Stimulated activated CD8-positive, alpha-beta memory T cell treated with anti-CD3 and anti-CD28 coated beads, Interleukin-15, amount 100 ng/mL, for 4 hours (primary cell): ENCODE data around the gene WIPF3.

Source experiments
- DNase-seq, 2 donors: peaks; one replicate each; pipeline ENCODE4 v3.0.0-alpha.2; 2020; ENCODE audit warnings: low read depth in 2 of 2

WIPF3 gene

DNA sequence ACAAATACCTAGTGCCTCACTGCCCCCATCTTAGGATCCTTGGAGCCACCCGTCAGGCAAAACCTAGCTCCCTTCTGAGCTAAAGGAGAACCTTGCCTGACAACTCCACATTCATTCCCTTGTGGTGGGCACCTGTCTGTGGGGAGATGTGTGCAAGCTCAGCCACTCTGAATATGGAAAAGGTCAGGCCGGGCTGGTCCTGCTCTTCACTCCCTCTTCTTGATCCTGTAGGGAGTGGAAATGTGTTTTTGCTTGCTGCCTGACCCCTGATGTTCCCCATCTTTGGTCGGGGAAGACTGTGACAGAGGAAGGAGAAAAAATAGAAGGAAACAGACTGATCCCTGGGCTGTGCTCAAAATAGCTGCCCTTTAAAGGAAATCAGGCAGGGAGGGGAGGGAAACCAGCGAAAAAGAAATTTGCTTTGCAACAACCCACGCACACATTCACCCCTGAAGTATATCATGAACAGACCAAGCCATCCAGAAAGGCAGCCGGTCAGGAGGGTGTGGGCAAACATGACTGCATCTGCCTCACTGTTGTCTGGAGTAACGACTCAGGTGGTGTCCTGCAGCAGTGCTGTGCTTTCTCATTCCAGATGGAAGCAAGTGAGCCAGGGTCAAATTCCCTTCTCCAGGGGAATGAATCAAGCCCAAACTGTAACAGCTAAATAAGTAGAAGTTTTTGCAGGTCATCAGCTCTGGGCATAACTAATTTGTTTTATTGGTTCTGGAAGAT is 109.3 kb downstream of the WIPF3 start:
- no peak for DNase-seq

DNA sequence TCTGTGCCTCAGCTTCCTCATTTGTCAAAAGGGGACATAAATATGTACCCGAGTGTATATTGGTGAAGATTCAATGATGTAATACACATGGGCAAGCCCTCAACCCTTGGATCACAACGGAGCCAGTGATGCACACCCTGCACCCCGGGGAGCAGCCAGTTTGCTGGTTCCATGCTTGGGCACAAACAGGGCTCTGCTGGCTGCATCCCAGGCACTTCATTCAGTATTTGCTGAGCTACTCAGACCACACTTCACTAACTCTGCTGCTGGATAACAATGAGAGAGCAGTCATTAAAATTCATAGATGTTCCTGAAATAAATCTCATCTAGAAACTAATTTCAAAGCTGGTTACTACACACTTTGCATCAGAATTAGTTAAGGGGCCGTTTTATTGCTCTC is 111.3 kb downstream of the WIPF3 start:
- no peak for DNase-seq

DNA sequence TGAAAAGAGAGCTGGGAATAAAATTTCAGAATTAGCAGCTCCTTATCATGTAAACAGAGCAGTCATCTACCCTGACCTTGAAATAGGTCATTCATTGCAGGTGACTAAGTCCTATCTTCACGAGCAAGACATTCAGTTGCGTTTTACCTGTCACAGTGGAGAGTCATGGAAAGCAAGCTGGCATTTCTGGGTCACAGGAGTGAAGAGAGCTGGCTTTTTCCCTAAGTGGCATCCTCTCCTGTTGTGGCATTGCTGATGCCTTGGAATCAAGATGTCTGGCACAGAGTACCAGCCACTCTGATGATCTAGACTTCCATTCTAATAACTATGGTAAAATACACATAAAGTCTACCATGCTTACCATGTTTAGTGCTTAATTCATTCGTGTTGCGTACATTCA is 112.5 kb downstream of the WIPF3 start:
- no peak for DNase-seq

DNA sequence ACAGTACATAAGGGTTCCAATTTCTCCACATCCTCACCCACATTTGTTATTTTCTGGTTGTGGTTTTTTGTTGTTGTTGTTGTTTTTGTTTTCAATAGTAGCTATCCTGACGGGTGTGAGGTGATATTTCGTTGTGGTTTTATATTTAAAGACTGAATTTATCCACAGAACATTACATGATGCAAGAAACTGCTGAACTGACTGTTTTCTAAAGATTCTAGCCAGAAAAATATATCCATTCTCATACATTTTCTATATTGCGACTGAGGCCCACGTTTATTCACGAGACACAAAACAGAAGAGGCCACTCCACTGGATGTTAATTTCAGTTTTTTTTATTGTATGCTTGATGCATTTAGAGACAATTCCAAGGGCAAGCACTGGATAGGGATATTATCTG is 113.5 kb downstream of the WIPF3 start:
- DNase-seq: no peak

DNA sequence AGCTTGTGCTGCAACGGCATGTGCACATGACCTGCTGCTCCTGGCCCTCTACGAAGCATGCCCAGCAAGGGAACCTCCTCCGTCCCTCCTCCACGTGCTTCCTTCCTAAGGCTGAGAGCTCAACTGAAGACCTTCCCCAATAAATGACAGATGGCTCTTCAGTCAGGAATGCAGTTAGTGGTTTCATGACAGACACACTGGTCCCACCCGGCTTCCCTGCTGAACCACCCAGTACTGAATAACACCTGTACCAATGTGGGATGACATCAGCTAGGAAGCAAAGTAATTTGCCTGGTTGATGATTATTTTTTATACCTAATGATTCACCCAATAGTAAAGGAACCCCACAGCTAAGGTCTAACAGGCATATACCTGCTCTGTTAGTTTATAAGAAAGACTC is 114.2 kb downstream of the WIPF3 start:
- DNase-seq: no peak

DNA sequence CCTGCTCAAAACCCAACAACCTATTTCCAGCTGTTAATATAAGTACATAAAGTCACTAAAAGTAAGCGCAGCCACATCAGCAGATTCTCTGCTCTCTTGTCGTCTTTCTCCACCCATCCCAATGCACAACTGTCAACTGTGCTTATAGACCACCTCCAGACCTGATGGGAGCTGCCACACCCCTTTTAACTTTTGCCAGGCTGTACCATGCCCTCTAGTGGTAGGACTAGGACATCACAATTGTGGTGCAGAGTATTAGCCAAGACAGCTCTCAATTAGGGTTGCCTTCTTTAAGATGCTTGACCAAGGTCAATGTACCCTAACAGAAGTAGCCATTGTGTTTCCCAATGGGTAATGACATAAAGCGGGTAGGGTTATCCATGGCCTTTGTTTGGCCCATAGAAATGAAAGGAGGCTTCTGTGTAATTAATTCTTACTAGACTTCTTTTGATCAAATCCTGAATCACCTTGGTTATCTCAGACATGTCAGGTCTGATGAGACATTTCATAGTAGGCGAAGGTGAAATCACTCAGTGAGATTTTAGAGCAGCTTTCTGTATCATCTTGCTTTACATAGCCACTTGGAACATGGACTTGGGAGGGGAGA is 115.2 kb downstream of the WIPF3 start:
- DNase-seq: peak in 1 of 2 donors; percentile 8

DNA sequence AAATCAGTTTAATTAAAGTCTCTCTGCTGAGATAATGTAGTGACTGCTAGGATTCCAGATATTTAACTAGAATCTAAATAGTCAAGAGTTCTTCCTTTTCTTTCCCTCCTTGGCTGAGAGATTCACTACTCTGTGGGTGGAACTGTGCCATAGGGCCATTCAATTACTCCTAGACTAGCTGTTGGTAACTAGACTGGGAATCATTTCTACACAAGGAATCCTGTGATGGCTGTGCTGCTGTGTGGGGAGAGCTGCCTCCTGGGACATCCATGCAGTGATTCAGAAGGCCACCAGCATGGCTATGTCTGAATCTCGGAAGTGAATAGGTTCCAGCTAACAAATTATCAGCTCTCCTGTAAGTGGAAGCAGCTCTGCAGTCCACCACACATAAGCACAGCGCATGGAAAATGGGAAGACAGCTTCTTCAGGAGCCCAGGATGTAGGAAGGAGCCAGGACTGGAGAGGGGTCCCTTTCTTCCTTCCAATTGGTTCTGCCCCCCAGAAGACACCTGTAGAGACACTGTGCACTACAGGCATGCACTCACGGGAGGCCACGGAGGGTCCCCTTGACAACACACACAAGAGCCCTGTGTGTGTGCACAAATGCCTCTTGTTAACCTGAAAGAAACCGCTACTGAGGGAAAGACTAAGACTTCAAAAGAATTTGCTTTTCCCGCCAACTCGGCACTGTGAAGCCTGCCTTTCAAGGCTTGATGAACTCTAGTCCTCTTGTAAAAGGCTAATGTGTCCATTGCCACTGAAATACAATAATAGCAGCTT is 116.8 kb downstream of the WIPF3 start:
- no peak for DNase-seq

DNA sequence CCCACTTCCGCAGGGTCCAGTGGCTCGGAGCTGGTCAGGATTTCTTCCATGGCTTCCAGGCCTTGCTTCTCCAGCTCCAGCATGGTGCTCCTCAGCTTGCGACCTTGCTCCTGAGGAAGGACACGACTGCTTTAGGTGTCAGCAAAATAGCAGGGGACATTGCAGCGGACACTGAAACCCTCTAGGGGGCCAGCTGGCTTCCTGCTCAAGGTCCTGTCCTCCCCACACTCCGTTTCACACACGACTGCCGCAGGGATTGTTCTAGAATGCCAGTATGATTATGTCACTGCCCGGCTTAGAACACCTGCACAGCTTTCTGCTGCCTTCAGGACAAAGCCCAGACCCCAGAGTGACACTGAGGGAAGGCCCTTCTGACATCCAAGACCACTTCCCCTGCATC is 117.7 kb downstream of the WIPF3 start:
- DNase-seq: no peak

DNA sequence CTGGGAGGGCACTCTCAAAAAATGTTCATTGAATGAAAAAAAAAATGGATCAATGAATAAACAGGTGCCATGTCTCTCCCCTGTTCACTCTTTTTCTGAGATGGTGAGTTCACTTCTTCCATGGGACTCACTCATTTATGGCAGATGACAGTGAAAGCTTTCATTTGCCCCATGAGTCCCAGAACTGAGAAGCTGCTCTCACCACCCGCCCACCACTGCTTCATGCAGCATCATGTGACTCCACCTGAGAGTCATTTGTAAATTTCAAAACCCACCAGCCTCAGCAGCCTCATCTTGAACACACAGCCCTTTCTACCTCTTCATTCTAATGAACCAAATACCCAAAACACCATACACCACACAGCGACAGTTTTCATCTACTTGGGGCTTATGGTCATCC is 118.4 kb downstream of the WIPF3 start:
- DNase-seq: no peak

DNA sequence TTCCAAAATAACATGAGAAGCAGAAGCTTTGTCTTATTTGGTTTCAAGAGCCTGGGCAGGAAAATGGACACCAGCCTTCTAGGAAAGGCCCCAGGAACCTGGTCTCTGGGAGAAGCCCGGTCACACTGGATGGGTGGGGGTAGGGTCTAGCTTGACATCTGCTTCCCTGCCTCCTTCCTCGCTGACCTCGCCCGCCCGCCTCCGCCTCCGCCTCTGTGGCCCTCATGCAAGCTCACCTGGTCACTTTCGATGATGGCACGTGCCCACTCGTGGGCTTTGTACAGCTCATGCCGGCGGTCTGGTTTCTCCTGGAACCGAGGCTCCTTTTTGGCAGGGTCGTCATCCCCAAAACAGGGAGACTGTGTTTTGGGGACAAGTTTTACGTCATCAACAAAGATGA is 119.9 kb downstream of the WIPF3 start:
- DNase-seq: no peak

DNA sequence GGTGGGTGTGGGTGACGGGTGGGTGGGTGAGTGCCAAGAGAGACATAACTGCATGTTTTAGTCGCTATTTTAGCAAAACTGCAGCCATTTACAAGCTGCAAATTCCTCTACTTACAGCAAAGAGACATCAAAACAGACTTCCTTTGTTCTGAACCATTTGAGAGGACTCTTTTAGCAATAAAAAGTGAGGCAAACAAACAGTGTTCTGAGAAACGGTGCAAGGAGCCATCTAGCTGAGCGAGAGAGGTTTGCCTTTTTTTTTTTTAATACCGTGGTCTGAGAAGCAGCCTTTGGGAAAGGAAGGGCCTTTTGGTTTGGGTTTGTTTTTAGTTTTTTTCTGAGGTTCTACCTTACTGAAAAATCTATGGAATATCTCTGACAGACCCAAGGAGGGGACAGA is 120.4 kb downstream of the WIPF3 start:
- no peak for DNase-seq

DNA sequence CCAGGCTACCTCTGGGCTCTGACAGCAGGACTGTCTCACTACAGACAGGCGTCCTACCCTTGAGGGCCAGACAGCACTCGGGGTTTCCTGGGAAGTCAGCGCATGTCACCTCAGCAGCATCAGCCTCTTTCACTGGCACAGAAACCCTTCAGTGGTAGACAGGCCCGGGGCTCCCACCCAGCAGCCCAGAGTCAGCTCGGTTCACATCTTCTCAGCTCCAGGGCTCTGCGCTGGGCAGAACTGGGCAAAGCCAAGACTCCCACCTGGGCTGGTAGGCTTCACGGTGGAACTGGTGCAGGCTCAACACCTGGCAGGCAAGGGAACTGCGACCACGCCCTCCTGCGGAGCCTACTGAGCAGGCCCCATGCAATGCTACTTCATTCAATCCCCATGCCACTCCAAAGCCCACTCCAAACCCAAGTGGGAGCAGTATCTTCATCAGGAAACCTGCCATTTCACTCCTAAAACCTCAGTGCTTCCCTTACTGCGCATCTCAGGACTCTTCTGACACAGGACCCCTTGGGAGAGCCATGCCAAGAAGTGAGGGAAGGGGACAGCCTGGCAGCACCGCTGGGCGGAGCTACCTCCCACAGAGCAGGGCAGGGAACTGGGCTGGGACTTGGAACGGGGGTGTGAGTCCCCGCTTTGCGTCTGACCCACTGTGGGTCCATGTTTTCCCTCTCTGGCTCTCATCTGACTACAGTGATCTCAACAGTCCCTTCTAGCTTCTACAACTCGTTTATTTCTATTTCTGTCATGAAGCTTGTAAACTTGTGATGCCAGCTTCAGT is 122.9 kb downstream of the WIPF3 start:
- DNase-seq: no peak

DNA sequence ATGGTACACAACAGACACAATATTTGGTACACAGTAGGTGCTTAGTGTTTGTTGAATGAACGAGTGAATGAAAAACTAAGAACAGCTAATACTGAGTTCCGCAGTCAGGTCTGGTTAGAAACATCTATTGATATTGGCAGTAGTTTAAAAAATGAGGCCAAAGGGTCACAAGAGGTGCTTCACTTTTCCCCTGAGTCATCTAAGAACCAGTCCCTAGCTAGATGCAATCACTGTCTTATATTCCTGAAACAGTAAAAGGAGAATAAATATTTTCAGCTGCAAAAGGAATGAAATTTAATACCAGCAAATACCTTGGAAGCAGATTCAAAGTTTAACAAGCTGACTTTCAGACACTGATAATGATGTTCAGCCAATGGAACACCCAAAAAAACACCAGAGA is 128.8 kb downstream of the WIPF3 start:
- no peak for DNase-seq

DNA sequence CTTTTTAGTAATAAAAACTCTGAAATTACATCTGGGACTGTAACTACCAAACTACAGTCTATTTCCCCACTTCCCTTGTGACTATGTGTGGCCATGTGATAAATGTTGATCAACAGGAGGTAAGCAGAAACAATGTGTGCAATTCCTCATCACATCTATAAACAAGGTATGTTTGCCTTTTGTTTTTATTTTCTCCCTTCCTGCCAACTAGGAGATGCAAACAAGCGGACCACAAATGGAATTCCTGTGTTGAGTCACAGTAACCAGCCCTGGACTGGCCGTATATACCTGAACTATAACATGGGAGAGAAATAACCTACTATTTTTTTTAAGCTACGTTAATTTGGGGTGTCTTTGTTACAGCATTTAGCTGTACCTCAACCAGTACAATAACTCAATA is 130.8 kb downstream of the WIPF3 start:
- no peak for DNase-seq

DNA sequence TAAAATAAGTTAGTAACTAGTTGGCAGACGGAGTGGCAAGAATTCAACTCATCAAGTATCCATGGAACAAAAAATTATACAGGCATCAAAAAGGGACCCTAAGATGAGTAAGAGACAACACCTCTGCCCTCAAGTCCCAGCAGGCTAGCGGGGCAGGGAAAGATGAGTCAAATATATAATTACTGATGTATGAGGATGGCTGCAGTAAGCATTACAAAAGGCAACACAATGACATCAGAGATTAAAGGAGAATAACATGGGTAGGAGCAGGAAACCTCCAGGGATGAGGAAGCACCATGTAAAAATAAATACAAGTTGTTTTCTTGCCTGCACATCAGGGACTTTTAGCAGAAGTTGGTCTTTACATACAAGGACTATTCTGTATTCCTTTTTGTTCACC is 133.9 kb downstream of the WIPF3 start:
- no peak for DNase-seq

DNA sequence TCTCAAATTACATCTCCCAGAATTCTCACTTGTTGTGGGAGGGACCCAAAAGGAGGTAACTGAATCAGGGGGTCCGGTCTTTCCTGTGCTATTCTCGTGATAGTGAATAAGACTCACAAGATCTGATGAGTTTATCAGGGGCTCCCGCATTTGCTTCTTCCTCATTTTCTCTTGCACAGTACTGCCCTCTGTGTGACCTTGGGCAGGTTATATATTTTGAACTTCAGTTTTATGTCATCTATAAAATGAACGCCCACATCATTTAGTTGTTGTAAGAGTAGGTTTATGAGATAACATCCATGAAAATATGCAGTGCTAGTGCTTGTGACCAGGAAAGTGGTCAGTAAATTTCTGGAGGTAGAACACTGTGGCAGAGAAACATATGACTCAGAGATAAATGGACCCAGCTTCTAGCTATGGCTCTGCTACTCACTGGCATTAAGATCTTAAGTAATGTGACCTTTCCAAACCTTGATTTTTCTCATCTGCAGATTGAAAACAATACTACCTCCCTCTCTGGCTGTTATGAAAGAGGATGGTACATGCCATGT is 139.0 kb downstream of the WIPF3 start:
- no peak for DNase-seq

DNA sequence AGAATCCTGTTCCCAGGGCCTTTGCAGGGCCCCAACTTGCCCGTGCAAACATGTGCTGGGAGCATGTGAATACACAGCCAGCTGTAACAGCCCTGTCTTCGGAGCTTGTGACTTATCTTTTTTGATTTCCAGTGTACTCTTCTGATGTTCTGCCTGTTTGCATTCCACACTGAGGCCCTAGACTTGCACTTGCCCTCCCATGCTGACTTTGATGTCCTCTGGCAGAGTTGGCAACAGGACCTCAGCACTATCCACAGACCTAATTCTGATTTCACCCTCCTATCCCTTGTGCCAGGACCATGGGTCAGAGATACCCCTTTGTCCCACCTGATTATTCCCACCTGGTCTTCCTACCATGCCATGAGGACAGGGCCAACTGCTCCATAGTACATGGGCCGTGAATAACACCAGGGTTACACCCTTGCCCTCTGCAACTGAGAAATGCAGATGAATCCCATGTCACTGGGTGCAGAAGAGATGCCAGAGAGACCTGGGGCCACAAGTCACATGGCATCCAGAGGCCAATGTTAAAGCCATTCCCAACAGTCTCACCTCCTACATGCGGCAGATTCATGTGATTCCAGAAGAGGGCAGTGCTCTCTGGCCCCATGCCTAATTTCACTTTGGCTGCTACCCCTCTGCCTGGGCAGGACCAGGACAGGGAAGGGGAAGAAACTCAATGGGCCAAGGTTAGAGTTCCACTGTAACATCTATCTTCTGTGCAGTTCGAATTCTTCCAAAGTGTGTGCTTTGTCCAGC is 140.3 kb downstream of the WIPF3 start:
- no peak for DNase-seq

DNA sequence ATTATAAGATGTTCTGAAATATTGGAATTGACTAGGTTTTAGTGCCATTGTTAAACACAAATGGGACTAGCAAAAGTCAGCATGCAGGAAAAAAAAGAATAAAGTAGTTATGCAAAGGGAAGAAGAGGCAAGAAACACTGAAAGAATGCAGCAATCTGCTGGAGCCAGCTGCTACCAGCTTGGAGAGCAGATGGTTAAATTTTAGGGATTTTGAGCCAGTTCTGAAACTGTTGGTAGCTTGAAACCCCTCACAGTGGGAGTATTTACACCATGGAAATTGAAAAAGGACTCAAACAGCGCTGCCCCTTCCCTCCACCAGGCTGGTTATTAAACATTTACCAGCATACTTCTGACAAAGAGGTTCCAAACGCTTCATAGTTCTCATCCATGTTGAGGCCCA is 142.3 kb downstream of the WIPF3 start:
- no peak for DNase-seq

DNA sequence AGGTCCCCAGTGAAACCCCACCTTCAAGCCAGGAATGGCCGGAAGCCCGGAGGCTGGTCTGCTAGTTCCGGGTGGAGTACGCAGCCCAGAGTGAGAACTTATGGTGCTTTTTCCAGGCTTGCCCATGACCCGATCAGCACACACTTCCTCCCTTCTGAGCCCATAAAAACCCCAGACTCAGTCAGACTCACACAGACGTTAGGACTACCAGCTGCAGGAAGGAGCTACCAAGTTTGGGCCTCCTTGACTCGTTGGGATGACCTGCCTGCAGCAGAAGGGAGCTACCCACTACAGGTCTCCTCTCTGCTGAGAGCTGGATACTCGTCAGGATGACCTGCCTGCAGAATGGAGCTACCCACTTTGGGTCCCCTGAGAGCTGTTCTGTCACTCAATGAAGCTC is 144.2 kb downstream of the WIPF3 start:
- no peak for DNase-seq

DNA sequence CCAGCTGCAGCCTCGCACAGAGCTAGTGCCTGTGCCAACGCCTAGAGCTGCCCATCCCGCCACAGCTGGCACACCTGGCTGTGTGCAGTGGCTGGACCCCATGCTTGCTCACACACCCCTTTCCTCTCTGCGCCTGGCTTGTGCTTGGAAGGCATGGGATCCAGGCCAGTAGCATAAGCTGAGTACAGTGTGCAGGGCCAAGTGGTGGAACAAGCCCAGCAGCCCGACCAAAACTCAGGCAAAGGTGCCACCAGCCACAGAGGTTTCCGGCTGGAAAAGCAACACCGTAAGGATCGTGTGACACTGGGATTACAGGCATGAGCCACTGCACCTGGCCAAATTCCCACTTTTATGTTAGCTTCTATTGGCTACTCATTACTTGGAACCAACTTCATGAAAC is 144.9 kb downstream of the WIPF3 start:
- no peak for DNase-seq

DNA sequence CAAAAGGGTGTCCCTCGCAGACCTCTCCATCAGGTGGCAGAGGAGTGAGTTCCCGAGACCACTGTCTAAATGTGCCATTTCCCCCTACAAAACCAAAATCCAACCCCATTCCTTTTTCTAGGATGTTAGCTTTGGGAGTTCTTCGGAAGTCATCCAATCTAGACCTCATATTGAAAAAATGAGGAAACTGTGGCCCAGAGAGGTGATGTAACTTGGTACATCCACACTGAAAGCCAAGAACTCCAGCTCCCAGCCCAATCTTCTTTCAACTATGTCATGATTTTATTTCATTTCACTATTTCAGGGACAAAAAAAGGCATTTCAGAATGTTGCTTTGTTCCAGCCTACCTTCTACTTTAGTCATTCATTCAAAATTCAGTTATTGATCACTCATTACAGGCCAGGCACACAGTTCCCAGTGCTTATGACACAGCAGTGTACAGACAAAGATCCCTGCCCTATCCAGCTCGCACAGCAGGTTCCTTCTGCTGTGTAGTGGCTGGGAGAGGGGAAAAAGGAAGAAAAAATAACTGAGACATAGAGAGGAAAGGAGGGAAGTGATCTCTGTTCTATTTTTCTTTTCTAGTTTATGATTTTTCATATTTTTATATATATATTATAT is 147.5 kb downstream of the WIPF3 start:
- DNase-seq: no peak
